PFSK-1 (cell line): ENCODE measurements around the gene PIM3.

Experiments
- FOXP2 ChIP-seq: optimal IDR thresholded peaks from 2 replicates; pipeline ENCODE3; 2011; ENCODE audit warnings: borderline replicate concordance, control low read depth, inconsistent platforms; ENCODE audit not compliant: insufficient read depth; ENCODE audit errors: extremely low read length, extremely low read depth
- POLR2AphosphoS5 ChIP-seq: IDR thresholded peaks from 2 replicates; pipeline ENCODE4 v1.6.1; 2012; ENCODE audit warnings: low read depth, mild to moderate bottlenecking, control low read depth, low read length, moderate library complexity
- SIN3A ChIP-seq: IDR thresholded peaks from 2 replicates; pipeline ENCODE4 v1.6.1; 2012; ENCODE audit warnings: mild to moderate bottlenecking, low read length, moderate library complexity, borderline replicate concordance; ENCODE audit not compliant: insufficient read depth
- TAF1 ChIP-seq: IDR thresholded peaks from 2 replicates; pipeline ENCODE4 v1.6.1; 2012; ENCODE audit warnings: low read length, control low read depth, borderline replicate concordance; ENCODE audit not compliant: insufficient read depth
- TF ChIP-seq, protein P1 (sequence below), 2 experiments: IDR thresholded peaks; 2 replicates each; pipeline versions ENCODE4 v1.6.1 to v1.8.0; 2011 to 2012; ENCODE audit warnings: low read depth in 2 of 2, low read length in 2 of 2, control low read depth in 1 of 2, inconsistent platforms in 1 of 2, mild to moderate bottlenecking in 1 of 2, moderate library complexity in 1 of 2; ENCODE audit not compliant: insufficient read depth in 1 of 2

PIM3 gene

DNA sequence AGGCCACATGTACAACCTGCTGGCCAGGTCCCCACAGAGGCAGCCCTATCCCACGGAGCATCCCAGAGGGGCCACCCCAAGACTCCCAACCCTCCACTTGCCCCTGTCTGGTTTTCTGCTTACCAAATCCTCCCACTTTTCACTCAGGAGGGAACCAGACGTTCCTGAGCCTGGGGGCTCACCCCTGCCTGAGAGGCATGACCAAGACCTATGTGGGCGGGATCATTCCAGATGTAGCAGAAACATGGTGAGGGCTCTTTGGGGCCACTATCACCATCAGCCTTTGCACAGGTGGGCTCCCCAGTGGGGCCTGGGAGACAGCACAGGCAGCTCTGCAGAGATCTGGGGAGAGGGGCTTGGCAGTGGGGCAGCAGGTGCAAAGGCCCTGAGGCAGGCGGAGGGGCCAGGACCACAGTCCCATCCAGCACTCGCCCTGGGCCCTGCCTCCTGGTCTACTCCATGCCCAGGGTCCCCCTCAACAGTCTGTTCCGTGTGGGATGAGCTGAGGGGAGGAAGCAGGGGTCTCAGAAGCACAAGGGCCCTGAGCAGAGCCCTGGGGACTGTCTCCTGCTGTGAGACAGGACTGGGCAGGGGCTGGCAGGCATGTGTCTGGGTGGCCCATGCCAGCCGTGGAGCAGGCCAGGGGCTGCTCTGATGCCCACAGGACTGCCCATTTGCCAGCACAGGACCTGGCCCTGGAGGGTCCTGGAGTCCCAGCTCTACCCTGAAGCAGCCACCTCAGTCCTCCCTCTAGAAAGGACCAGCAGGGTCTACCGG lies 9.4 kb downstream of the PIM3 start:
- TF ChIP-seq TAF1 (no peak), FOXP2 (no peak), POLR2AphosphoS5 (no peak), SIN3A (no peak)
- TF ChIP-seq, protein P1, sequence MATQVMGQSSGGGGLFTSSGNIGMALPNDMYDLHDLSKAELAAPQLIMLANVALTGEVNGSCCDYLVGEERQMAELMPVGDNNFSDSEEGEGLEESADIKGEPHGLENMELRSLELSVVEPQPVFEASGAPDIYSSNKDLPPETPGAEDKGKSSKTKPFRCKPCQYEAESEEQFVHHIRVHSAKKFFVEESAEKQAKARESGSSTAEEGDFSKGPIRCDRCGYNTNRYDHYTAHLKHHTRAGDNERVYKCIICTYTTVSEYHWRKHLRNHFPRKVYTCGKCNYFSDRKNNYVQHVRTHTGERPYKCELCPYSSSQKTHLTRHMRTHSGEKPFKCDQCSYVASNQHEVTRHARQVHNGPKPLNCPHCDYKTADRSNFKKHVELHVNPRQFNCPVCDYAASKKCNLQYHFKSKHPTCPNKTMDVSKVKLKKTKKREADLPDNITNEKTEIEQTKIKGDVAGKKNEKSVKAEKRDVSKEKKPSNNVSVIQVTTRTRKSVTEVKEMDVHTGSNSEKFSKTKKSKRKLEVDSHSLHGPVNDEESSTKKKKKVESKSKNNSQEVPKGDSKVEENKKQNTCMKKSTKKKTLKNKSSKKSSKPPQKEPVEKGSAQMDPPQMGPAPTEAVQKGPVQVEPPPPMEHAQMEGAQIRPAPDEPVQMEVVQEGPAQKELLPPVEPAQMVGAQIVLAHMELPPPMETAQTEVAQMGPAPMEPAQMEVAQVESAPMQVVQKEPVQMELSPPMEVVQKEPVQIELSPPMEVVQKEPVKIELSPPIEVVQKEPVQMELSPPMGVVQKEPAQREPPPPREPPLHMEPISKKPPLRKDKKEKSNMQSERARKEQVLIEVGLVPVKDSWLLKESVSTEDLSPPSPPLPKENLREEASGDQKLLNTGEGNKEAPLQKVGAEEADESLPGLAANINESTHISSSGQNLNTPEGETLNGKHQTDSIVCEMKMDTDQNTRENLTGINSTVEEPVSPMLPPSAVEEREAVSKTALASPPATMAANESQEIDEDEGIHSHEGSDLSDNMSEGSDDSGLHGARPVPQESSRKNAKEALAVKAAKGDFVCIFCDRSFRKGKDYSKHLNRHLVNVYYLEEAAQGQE (IDR thresholded peaks at IDR 0.05; ENCODE audit: insufficient read depth in 1 of 2, low read depth in 2 of 2, low read length in 2 of 2): no peak

DNA sequence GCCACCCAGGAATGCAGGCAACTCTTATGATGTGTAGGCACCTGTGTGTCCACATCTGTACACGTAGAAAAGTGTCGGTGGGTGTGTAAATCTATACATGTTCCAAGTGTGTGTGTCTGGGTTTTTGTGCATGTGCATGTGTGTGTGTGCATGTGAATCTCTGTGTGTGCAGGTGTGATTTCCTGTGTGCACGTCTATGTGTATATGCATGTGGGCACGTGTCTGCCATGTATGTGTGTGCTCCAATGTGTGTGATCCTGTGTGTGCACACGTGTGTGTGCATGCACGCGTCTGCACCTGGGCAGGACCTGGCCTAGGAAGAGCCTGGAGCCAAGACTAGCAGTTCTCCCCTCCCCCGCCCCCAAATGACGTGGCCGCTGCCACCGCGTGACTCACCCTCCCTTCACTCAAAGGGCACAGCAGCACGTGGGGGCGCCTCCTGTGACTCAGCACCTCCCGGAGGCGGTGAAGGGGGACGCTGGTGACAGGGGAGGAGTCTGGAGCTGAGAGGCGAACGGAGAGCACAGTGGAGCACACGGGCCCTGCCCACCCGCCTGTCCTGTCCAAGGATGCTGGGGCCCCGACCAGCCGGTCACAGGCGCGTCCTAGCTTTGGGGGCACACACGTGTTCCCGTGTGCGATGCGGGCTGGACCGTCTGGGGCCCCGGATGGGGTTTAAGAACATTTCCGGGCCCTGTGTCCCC lies 10.1 kb downstream of the PIM3 start:
- TF ChIP-seq, protein P1 (IDR thresholded peaks at IDR 0.05; ENCODE audit: insufficient read depth in 1 of 2, low read depth in 2 of 2, low read length in 2 of 2): 0 out of 4 replicates have a peak, but pooled peaks of 1 of the 2 experiments have one; percentile 24
- TF ChIP-seq POLR2AphosphoS5: no peak
- TF ChIP-seq FOXP2: peak; percentile 46

- TF ChIP-seq SIN3A (no peak), FOXP2 (no peak), POLR2AphosphoS5 (no peak), TAF1 (no peak)
- TF ChIP-seq, protein P1 (IDR thresholded peaks at IDR 0.05; ENCODE audit: insufficient read depth in 1 of 2, low read depth in 2 of 2, low read length in 2 of 2): no peak
Observed at GRCh38 chr22:49971232-49972162, 10.9 kb downstream of the PIM3 start.

DNA sequence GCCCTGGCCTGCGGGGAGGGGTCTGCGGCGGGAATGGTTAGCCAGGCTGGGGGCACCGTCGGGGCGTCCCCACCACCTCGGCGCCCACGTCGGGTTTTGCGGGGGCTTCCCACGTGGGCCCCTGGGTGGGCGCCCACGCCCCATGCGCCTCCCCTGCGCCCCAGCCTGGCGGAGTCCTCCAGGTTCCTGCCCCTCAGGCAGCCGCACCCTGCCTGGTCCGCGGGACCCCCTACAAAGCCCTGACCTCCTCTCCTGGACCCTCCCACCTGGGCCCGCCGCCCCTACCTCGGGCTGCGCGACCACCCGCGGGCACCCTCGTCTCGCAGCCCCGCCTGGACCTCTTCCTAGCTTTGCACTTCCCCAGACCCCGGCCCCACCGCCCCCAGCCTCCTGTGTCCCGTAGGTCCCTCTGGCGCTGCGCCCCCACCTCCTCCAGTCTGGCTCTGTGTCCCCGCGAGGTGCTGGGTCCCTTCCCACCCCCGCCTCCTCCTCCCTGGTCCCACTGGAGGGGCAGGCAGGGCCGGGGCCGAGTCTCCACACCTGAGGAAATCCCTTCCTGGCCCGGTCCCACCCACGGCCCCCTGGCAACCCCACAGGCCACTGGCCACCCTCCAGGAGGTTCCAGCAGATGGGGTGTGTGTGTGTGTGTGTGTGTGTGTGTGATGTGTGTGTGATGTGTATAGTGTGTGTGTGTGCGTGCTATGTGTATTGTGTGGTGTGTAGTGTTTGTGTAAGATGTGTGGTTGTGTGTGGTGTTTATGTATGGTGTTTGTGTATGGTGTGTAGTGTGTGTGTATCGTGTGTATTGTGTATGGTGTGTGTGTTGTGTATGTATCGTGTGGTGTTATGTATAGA lies 11.8 kb downstream of the PIM3 start:
- TF ChIP-seq POLR2AphosphoS5 (no peak), SIN3A (no peak), TAF1 (no peak), FOXP2 (no peak)
- TF ChIP-seq, protein P1 (IDR thresholded peaks at IDR 0.05; ENCODE audit: insufficient read depth in 1 of 2, low read depth in 2 of 2, low read length in 2 of 2): no peak
